B cell (primary cell): Measurements from ENCODE around the gene NUP93. TPM values are rescaled to one million over a fixed set of nuclear protein-coding genes. Genes with fewer than 3 reads are reported as not detected.
A peak's percentile ranks its signal among the peaks of the same experiment; 100 is the strongest.

Experiments
- ATAC-seq: fragments of 200-7000 bp; cut with Tn5 transposase; one replicate; pipeline ENCODE4 v1.10.0; 2021; ENCODE audit warnings: low read depth, mild to moderate bottlenecking, moderate number of reproducible peaks, moderate library complexity
- CTCF ChIA-PET: fragments of 350-600 bp; sonication (Branson Sonifier 250); formaldehyde crosslinking; loops from one replicate; lab custom pipeline; 2021; ENCODE audit warnings: antibody characterized with exemption, inconsistent platforms; lab: Charles Lee
- POLR2A ChIA-PET: fragments of 350-600 bp; sonication (Branson Sonifier 250); formaldehyde crosslinking; loops from one replicate; lab custom pipeline; 2021; ENCODE audit warnings: antibody characterized with exemption; lab: Charles Lee
- DNase-seq: peaks from one replicate; pipeline ENCODE4 v3.0.0; 2013
- H2AFZ ChIP-seq: 2 replicates; pipeline ENCODE4 v1.6.1; 2012; ENCODE audit warnings: mild to moderate bottlenecking, low read depth, low read length; ENCODE audit not compliant: insufficient read depth, poor library complexity, severe bottlenecking
- H3K27ac ChIP-seq, 2 donors: 1 replicate in 1 of 2; 2 replicates in 1 of 2; pipeline ENCODE4 v1.5.1; 2012 to 2013; ENCODE audit warnings: low read length in 2 of 2, mild to moderate bottlenecking in 2 of 2, moderate library complexity in 1 of 2
- H3K27me3 ChIP-seq, 4 experiments: fragments of 200-600 bp in 1 of 4; sonication (generic) in 1 of 4; replicated peaks in 1 of 4; 1 replicate in 2 of 4; 2 replicates in 2 of 4; pipeline versions ENCODE4 v1.6.1 to v1.7.0; 2013 to 2016; ENCODE audit warnings: low read length in 3 of 4, mild to moderate bottlenecking in 2 of 4, mixed read lengths in 1 of 4, moderate library complexity in 1 of 4; ENCODE audit not compliant: insufficient read depth in 4 of 4, control insufficient read depth in 3 of 4; ENCODE audit errors: control extremely low read depth in 1 of 4
- H3K36me3 ChIP-seq, 2 experiments: replicated peaks in 1 of 2; 1 replicate in 1 of 2; 2 replicates in 1 of 2; pipeline versions ENCODE4 v1.6.1 to v1.7.1; 2013; ENCODE audit warnings: low read length in 1 of 2; ENCODE audit not compliant: insufficient read depth in 2 of 2, control insufficient read depth in 1 of 2; ENCODE audit errors: control extremely low read depth in 1 of 2, extremely low read depth in 1 of 2
- H3K4me1 ChIP-seq, 2 donors: fragments of 200-600 bp in 1 of 2; sonication (generic) in 1 of 2; 1 replicate in 1 of 2; 2 replicates in 1 of 2; pipeline versions ENCODE4 v1.5.1 to v1.6.1; 2013 to 2017; ENCODE audit warnings: low read length in 2 of 2; ENCODE audit not compliant: control insufficient read depth in 2 of 2, insufficient read depth in 2 of 2
- H3K4me2 ChIP-seq: replicated peaks from 2 replicates; pipeline ENCODE3; 2012; ENCODE audit warnings: mild to moderate bottlenecking, low read depth, low read length; ENCODE audit not compliant: poor library complexity, severe bottlenecking
- H3K4me3 ChIP-seq, 5 experiments: fragments of 200-600 bp in 1 of 5; sonication (generic) in 1 of 5; 1 replicate in 3 of 5; 2 replicates in 2 of 5; pipeline versions ENCODE4 v1.5.1 to v1.7.0; 2011 to 2016; ENCODE audit warnings: low read length in 4 of 5, mild to moderate bottlenecking in 4 of 5, low read depth in 2 of 5, control low read depth in 1 of 5, moderate library complexity in 1 of 5; ENCODE audit not compliant: insufficient read depth in 1 of 5; ENCODE audit errors: control extremely low read depth in 1 of 5, extremely low read depth in 1 of 5
- H3K79me2 ChIP-seq: fragments of 200-600 bp; sonication (generic); one replicate; pipeline ENCODE4 v1.6.0; 2016; ENCODE audit warnings: low read length; ENCODE audit not compliant: control insufficient read depth, insufficient read depth
- H3K9ac ChIP-seq: fragments of 200-600 bp; sonication (generic); 2 replicates; pipeline ENCODE4 v1.6.1; 2017; ENCODE audit warnings: mild to moderate bottlenecking, low read length, moderate library complexity
- H3K9me3 ChIP-seq, 3 donors: one replicate each; pipeline versions ENCODE4 v1.6.1 to v1.7.1; 2013; ENCODE audit warnings: low read length in 2 of 3; ENCODE audit not compliant: control insufficient read depth in 2 of 3, insufficient read depth in 1 of 3; ENCODE audit errors: control extremely low read depth in 1 of 3
- H4K20me1 ChIP-seq: 2 replicates; pipeline ENCODE4 v1.6.0; 2012; ENCODE audit warnings: mild to moderate bottlenecking, low read length; ENCODE audit not compliant: insufficient read depth, control insufficient read depth, poor library complexity, severe bottlenecking
- H3K27ac Mint-ChIP-seq: one replicate; pipeline ENCODE4 v1.8.0; 2021; ENCODE audit warnings: mixed read lengths
- H3K27me3 Mint-ChIP-seq: one replicate; pipeline ENCODE4 v1.8.0; 2021; ENCODE audit warnings: mixed read lengths
- H3K4me1 Mint-ChIP-seq: one replicate; pipeline ENCODE4 v1.8.0; 2021; ENCODE audit warnings: mixed read lengths
- H3K4me3 Mint-ChIP-seq: one replicate; pipeline ENCODE4 v1.8.0; 2021; ENCODE audit warnings: mixed read lengths
- H3K9me3 Mint-ChIP-seq: one replicate; pipeline ENCODE4 v1.8.0; 2022; ENCODE audit warnings: mixed read lengths; ENCODE audit not compliant: insufficient read depth
- CTCF ChIP-seq: fragments of 200-600 bp; IDR thresholded peaks from one replicate; pipeline ENCODE4 v1.8.0; 2022; ENCODE audit warnings: antibody characterized with exemption, mild to moderate bottlenecking
- EZH2 ChIP-seq: IDR thresholded peaks from 2 replicates; pipeline ENCODE4 v1.6.1; 2012; ENCODE audit warnings: borderline replicate concordance, low read depth, mild to moderate bottlenecking, moderate library complexity, low read length; ENCODE audit not compliant: insufficient read depth, poor library complexity, severe bottlenecking
- WGBS: methylation state at CpG from one replicate; pipeline ENCODE4 v1.1.5; 2013; ENCODE audit warnings: missing lambda C conversion rate; ENCODE audit not compliant: insufficient coverage; 5-methylcytosine and 5-hydroxymethylcytosine counted together
- intact Hi-C: fragments of 100-400 bp; cut with micrococcal nuclease; formaldehyde crosslinking; loops from one replicate; pipeline ENCODE4 v1.10.0; 2022
- polyA plus RNA-seq: library from polyadenylated mRNA; depleted of rRNA; stranded (reverse); fragments of >200 nt; gene quantifications from 2 replicates; pipeline ENCODE4 v1.2.3, GENCODE V29; 2012
- total RNA-seq, 2 donors: library from RNA; stranded (reverse); fragments of 120-200 nt in 1 of 2; gene quantifications; 1 replicate in 1 of 2; 2 replicates in 1 of 2; pipeline versions ENCODE4 v1.2.3 to v1.2.4, GENCODE V29; 2013 to 2022

NUP93 gene
- total and polyA plus RNA-seq, 2 donors (not counting 1 experiment from before 2014, with no cell fraction given) = 23.6 to 64.6 TPM

- peak overlapping the region; percentile 71 for H2AFZ ChIP-seq
- H3K27ac ChIP-seq = peak overlapping the region; percentile 50 to 62
- no peaks in the 10 kb centered on the region for H3K9me3 ChIP-seq
- peaks cover 31% of the 10 kb centered on the region for H3K4me1 Mint-ChIP-seq
- peak overlapping the region; percentile 55 for H3K4me2 ChIP-seq
- DNase-seq = peak; percentile 64
- H3K27ac Mint-ChIP-seq = peak overlapping the region; percentile 90
- H3K4me3 ChIP-seq = peak overlapping the region in 2 of 5 experiments; percentile 15 to 17
- peak; percentile 52 for ATAC-seq
- H3K27me3 ChIP-seq = no peaks in the 10 kb centered on the region
- H3K4me1 ChIP-seq = peaks cover 21 to 47% of the 10 kb centered on the region in 2 donors
- intact Hi-C loops = loop anchor here (5.0 kb wide), 2 partner anchors 43 to 298 kb away; no protein-coding TSS in a partner anchor
- peak overlapping the region; percentile 72 for H3K4me3 Mint-ChIP-seq
- ChIA-PET CTCF (interaction anchor here (0.6 to 7.4 kb wide), 14 partner anchors 10 to 176 kb away, joined by 3 to 140 read pairs (median 4); partner anchors contain the start of gene HERPUD1), POLR2A (interaction anchor here (1.0 to 6.4 kb wide), 8 partner anchors 49 to 176 kb away, joined by 3 to 68 read pairs (median 3); partner anchors contain the start of gene HERPUD1)
- no peaks in the 10 kb centered on the region for H3K36me3 ChIP-seq
- H3K9me3 Mint-ChIP-seq = no peaks in the 10 kb centered on the region
- H3K27me3 Mint-ChIP-seq = no peaks in the 10 kb centered on the region
- H3K79me2 ChIP-seq = peaks cover 23% of the 10 kb centered on the region
- no peaks in the 10 kb centered on the region for H4K20me1 ChIP-seq
- WGBS = 70% methylated on average over 22 of the region's 24 CpGs
- peak overlapping the region; percentile 38 for H3K9ac ChIP-seq
- TF ChIP-seq CTCF (no peak), EZH2 (no peak)
Observed at GRCh38 chr16:56869513-56870275, 139.8 kb downstream of the NUP93 start.
